Measurements from ENCODE around the gene PTS.

PTS gene

GRCh38 chr11:112223121-112223520 lies 3.1 kb upstream of the PTS start:
- no peak for DNase-seq

GRCh38 chr11:112223754-112224532 lies 2.3 kb upstream of the PTS start:
- no peak for DNase-seq

- no peak for DNase-seq
Observed at GRCh38 chr11:112225753-112226061, 521 bp upstream of the PTS start.

GRCh38 chr11:112226831-112227401 lies 688 bp downstream of the PTS start:
- DNase-seq: peak; percentile 27

- DNase-seq: no peak
Observed at GRCh38 chr11:112227471-112227870, 1.2 kb downstream of the PTS start.

GRCh38 chr11:112228706-112229105 lies 2.5 kb downstream of the PTS start:
- no peak for DNase-seq

- DNase-seq: no peak
Observed at GRCh38 chr11:112229159-112229558, 2.9 kb downstream of the PTS start.

- no peak for DNase-seq
Observed at GRCh38 chr11:112229746-112230433, 3.7 kb downstream of the PTS start.

GRCh38 chr11:112231952-112232351 lies 5.7 kb downstream of the PTS start:
- no peak for DNase-seq

- DNase-seq: no peak
Observed at GRCh38 chr11:112235750-112236390, 9.6 kb downstream of the PTS start.

- DNase-seq: no peak
Observed at GRCh38 chr11:112237451-112237850, 11.2 kb downstream of the PTS start.

GRCh38 chr11:112238041-112238440 lies 11.8 kb downstream of the PTS start:
- DNase-seq: no peak

- DNase-seq: no peak
Observed at GRCh38 chr11:112241486-112241885, 15.3 kb downstream of the PTS start.

GRCh38 chr11:112247201-112247600 lies 21.0 kb downstream of the PTS start:
- DNase-seq: no peak

GRCh38 chr11:112248201-112248600 lies 22.0 kb downstream of the PTS start:
- no peak for DNase-seq

GRCh38 chr11:112249871-112250610 lies 23.8 kb downstream of the PTS start:
- no peak for DNase-seq

GRCh38 chr11:112253605-112254242 lies 27.5 kb downstream of the PTS start:
- no peak for DNase-seq

- peak; percentile 7 for DNase-seq
Observed at GRCh38 chr11:112255067-112255720, 29.0 kb downstream of the PTS start.

GRCh38 chr11:112260490-112260889 lies 34.3 kb downstream of the PTS start, which contains the start of gene PLET1:
Gene PLET1 (minus strand): TSS chr11:112260860. CDS start chr11:112260589, 271 bp downstream.
- DNase-seq: no peak

GRCh38 chr11:112265659-112266409 lies 39.6 kb downstream of the PTS start:
- DNase-seq: no peak

- DNase-seq: no peak
Observed at GRCh38 chr11:112266410-112266778, 40.2 kb downstream of the PTS start.

All from hematopoietic multipotent progenitor cell treated with erythropoietin and hydrocortisone succinate and interleukin-3 and kit ligand, for 8 days (in vitro differentiated cells).